Lower lobe of right lung (tissue), 2 donors: Measurements from ENCODE around the gene NBPF15. TPM values are rescaled to one million over a fixed set of nuclear protein-coding genes. Genes with fewer than 3 reads are reported as not detected.
"Not testable (repeated sequence)": the region's sequence is repeated elsewhere in the genome, so short reads cannot be mapped to it uniquely, and the experiment has no call there.

Source experiments
- ATAC-seq, 2 donors: fragments of 200-7000 bp; cut with Tn5 transposase; one replicate each; pipeline ENCODE4 v1.9.1; 2020 to 2022; ENCODE audit warnings: mild to moderate bottlenecking in 2 of 2, moderate library complexity in 2 of 2
- DNase-seq: peaks from one replicate; pipeline ENCODE4 v3.0.0-alpha.2; 2020
- H3K27ac ChIP-seq: fragments of 200-600 bp; one replicate; pipeline ENCODE4 v1.8.0; 2022
- H3K27me3 ChIP-seq: fragments of 200-600 bp; one replicate; pipeline ENCODE4 v1.8.0; 2022; ENCODE audit warnings: low read depth
- H3K36me3 ChIP-seq: fragments of 200-600 bp; one replicate; pipeline ENCODE4 v1.8.0; 2022; ENCODE audit warnings: mild to moderate bottlenecking
- H3K4me1 ChIP-seq: fragments of 200-600 bp; one replicate; pipeline ENCODE4 v1.8.0; 2022
- H3K4me3 ChIP-seq: fragments of 200-600 bp; one replicate; pipeline ENCODE4 v1.8.0; 2022; ENCODE audit warnings: mild to moderate bottlenecking
- H3K9me3 ChIP-seq: fragments of 200-600 bp; one replicate; pipeline ENCODE4 v1.8.0; 2022
- intact Hi-C: fragments of 100-400 bp; cut with DNase I; formaldehyde crosslinking; loops from one replicate; pipeline ENCODE4 v1.11.0; 2022
- long read RNA-seq: library from polyadenylated mRNA; unstranded; transcript quantifications from one replicate; pipeline ENCODE4 v2.0.0, GENCODE V29; 2021
- total RNA-seq: library from RNA; stranded (reverse); fragmentation: NEBNext Ultra II Directional; extraction: Animal tissue kit (Norgen Biotek cat#: 25700); gene quantifications from one replicate; pipeline ENCODE4 v1.2.1, GENCODE V29; 2021
- donor health status: DM: no; HTN: yes; CAD: no; lungs with severe emphysema.

The NBPF15 gene, protein sequence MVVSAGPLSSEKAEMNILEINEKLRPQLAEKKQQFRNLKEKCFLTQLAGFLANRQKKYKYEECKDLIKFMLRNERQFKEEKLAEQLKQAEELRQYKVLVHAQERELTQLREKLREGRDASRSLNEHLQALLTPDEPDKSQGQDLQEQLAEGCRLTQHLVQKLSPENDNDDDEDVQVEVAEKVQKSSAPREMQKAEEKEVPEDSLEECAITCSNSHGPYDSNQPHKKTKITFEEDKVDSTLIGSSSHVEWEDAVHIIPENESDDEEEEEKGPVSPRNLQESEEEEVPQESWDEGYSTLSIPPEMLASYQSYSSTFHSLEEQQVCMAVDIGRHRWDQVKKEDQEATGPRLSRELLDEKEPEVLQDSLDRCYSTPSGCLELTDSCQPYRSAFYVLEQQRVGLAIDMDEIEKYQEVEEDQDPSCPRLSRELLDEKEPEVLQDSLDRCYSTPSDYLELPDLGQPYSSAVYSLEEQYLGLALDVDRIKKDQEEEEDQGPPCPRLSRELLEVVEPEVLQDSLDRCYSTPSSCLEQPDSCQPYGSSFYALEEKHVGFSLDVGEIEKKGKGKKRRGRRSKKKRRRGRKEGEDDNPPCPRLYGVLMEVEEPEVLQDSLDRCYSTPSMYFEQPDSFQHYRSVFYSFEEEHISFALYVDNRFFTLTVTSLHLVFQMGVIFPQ
- total RNA-seq = 43.2 TPM
- long read RNA-seq, partial matches to known transcripts = 5 of 48 reads
- long read RNA-seq, other reads (novel, unspliced or antisense) = 43 of 48 reads

DNA sequence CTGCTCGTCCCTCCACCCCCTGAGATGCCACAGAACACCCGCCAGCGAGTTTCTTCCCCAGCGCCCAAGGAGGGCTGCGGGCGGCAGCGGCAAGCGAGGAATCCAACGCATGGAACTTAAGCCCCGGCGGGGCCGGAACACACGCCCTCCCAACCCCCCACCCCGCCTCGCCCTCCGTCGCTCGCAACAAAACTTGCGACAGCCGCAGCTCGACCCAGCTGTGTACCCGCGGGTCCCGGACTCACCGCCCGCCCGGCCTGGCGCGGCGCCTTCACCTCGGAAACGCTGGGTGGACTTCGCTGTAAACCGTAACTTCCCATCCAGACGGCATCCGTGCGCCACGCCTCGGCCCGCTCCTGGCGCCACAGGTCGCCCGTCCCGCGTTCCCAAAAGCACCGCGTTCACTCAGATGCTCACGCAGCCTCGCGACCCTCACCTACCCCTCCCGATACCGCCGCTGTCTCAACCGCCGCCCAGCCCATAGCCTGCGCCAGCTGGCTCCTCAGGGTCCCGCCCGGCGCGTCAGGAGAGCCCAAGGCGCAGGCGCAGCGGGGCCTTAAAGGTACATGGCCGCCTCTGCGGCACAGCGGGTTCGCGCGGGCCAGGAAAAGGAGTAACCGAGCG is at the start of gene NBPF15:
NBPF15 (minus strand) TSS at position 534 of the 624 bp plus-strand sequence. CDS start 21,666 bp downstream, outside the sequence.
- peak within 1 kb of the TSS; percentile 71 for H3K4me3 ChIP-seq
- H3K36me3 ChIP-seq, intact Hi-C loops, H3K9me3 ChIP-seq, H3K27me3 ChIP-seq, H3K4me1 ChIP-seq: not testable (repeated sequence)
- ATAC-seq (peak; percentile 99 to 100), DNase-seq (peak; percentile 86)
- H3K27ac ChIP-seq = peak within 1 kb of the TSS; percentile 73

DNA sequence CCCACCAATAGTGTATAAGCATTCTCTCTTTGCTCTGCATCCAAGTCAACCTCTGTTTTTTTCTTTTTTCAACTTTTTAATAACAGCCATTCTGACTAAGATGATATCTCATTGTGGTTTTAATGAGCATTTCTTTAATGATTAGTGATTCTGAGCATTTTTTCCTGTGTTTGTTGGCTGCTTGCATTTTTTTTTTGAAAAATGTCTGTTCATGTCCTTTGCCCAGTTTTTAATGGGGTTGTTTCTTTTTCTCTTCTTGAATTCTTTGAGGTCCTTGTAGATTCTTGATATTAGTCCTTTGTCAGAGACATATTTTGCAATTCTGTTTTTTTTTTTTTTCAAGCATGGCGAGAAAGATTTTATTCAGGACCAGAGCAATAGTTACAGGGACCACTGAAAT is 35.0 kb upstream of the NBPF15 start:
- ATAC-seq, H3K9me3 ChIP-seq, H3K36me3 ChIP-seq, H3K27me3 ChIP-seq, H3K27ac ChIP-seq, DNase-seq, intact Hi-C loops, H3K4me3 ChIP-seq, H3K4me1 ChIP-seq: not testable (repeated sequence)

DNA sequence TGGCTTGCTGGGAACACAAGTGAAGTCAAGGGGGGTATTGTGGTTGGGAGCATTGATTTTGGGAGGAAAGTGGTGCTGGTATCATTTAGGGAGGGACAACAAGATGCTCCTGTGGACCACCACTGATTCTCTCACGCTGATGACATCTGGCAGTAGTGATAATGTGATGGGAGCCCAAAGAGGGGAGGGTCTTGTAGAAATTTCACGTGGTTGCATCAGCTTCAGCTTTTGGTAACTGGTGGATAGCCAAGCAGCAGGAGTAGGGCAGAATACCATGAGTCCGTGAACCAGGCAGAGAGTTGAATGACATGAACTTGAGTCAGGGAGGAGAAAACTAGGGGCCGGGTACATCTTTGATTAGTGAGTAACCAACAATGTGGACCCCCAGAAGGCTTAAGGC is 32.7 kb upstream of the NBPF15 start:
- intact Hi-C loops, H3K4me3 ChIP-seq, DNase-seq, H3K27ac ChIP-seq, H3K9me3 ChIP-seq, ATAC-seq, H3K4me1 ChIP-seq, H3K36me3 ChIP-seq, H3K27me3 ChIP-seq: not testable (repeated sequence)

DNA sequence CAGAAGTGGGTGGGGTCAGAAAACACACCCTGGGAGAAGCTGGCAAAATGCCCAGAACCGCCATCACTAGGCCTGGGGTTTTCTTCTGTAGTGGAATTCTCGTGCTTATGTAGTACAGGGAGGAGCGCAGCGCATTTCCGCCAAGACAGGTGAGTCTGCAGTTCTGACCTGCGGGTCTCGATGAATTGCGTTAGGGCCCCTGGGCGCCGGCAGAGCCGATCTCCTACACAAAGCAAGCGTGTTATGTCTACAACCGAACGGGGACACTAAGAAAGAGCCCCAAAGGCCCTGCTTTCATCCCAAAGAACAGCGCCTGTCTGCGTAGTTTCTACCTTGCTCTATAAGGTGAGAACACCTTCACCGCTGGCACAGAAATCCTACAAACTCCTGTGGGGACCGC is 28.9 kb upstream of the NBPF15 start:
- H3K9me3 ChIP-seq, DNase-seq, ATAC-seq, H3K4me1 ChIP-seq, H3K27ac ChIP-seq, intact Hi-C loops, H3K36me3 ChIP-seq, H3K4me3 ChIP-seq, H3K27me3 ChIP-seq: not testable (repeated sequence)

DNA sequence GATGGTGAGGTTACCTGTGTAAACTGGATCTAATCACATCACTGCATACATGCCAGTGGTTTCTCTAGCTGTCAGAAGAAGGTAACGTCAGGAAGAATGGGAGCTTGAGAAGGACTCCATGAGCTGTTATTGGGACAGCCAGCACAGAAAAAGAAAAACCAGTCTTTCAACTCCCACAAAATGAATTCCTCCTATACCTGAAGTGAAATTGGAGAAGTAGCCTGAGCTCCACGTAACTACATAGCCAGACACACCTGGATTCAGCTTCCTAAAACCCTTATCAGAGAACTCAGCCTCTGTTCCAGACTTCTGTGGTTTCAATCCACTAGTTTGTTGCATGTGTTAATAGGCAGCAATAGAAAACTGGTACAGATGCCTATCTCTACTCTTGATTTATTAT is 25.5 kb upstream of the NBPF15 start:
- intact Hi-C loops, DNase-seq, H3K9me3 ChIP-seq, H3K27me3 ChIP-seq, H3K36me3 ChIP-seq, H3K27ac ChIP-seq, ATAC-seq, H3K4me1 ChIP-seq, H3K4me3 ChIP-seq: not testable (repeated sequence)

DNA sequence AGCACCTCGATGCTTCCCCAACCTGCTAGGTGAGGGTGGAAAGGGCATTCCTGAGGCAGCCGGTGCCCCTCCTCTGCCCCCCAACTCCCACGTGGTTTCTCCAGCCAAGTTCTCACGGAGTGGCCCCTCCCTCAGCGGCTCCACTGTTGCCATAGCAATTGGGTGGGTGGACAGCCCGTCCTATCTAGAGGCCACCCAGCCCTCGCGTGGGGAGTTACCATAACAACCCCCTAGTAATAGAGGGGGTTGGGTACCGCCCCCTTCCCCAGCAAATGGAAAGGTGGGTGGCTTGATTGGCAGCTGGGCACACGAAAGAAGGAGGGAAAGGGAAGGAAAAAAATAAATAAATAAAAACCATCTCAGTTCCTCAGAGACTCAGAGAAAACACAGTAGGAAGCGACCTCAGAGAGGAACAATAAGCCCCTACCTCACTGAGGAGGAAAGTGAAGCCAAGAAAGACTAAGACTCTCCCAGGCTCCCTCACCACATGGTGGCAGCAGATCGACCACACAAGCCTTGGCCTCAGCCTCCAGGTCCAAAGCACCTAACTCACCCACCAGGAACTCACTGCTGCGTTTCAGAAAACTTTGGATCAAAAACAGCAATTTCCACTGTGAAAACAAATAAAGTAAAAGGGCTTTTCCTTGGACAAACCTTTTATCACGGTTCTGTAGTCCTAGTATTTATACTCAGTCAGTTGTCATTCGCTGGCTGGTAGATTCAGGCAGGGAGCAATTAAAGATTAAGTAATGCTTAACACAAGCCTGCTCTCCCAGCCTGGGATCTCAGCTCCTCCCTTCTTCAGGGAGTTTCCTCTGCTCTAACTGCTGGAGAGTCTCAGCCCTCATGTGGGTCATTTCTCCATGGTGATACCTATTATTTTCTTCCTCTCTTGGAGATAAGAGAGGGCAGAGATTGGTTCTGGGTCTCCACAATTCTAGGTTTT is 23.9 kb upstream of the NBPF15 start:
- H3K27ac ChIP-seq, H3K27me3 ChIP-seq, H3K9me3 ChIP-seq, H3K4me1 ChIP-seq, DNase-seq, intact Hi-C loops, H3K36me3 ChIP-seq, H3K4me3 ChIP-seq: not testable (repeated sequence)
- ATAC-seq = peak in 1 of 2 donors; percentile 48

DNA sequence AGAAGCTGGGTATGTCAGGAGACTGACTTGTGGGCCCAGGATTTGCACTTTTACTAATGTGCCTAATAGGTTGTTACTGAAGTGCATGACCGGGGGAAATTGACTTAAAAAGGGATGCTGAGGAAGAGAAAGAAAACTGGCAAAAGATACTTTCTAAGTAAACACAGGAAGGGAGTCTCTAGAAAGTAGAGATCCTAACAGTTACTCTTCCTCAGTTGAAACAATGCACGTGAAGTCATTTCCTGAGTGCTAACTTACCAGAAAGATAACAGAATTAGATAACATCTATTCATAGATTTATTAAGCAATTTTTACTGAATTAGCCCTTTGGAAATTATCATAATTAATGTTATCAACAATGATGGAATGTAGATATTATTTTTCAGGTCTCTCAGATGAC is 12.4 kb upstream of the NBPF15 start:
- H3K4me3 ChIP-seq, intact Hi-C loops, H3K36me3 ChIP-seq, H3K4me1 ChIP-seq, H3K27me3 ChIP-seq, DNase-seq, H3K27ac ChIP-seq, H3K9me3 ChIP-seq, ATAC-seq: not testable (repeated sequence)

DNA sequence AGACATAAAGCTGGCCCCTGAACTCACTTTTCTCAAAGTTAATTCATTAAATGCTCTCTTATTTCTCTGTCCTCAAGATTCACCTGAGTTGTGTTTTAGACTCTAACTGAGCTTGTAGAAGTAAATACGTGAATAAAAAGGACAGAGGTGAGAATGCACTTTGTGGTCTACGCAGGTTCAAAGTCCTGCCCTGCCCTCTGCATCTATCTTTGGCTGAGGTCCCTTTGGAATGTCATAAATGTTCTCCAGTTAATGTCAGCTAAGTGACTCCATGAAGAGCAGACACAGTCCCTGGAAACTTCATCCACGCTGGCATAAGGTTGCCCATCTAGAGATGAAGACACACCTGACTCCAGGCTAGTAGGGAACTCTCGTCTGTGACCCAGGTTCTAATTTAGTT is 10.0 kb upstream of the NBPF15 start:
- intact Hi-C loops, H3K4me1 ChIP-seq, ATAC-seq, H3K4me3 ChIP-seq, DNase-seq, H3K27ac ChIP-seq, H3K9me3 ChIP-seq, H3K27me3 ChIP-seq, H3K36me3 ChIP-seq: not testable (repeated sequence)

DNA sequence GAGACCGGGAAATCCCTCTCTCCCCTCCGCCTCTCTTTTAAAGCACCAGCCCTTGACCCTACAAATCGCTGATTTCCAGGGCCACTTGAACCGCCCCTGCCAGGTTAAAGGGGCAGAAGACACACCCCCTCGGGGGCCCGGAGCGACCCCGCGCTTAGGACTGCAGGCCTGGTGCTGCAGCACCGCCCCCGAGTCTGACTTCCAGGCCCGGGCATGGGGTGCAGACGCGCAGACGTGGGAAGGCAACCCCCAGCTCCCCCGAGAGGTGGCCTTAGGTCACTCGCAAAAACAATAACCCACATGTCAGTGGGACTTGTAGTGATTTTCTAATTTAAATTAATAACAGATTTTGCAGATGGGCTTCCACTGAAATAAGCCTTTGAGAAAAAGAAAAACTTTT is 309 bp upstream of the NBPF15 start:
- intact Hi-C loops, H3K36me3 ChIP-seq, H3K9me3 ChIP-seq, H3K27me3 ChIP-seq, H3K4me1 ChIP-seq, DNase-seq, H3K27ac ChIP-seq: not testable (repeated sequence)
- ATAC-seq = peak in 1 of 2 donors; percentile 31
- H3K4me3 ChIP-seq = peak overlapping the region; percentile 71

DNA sequence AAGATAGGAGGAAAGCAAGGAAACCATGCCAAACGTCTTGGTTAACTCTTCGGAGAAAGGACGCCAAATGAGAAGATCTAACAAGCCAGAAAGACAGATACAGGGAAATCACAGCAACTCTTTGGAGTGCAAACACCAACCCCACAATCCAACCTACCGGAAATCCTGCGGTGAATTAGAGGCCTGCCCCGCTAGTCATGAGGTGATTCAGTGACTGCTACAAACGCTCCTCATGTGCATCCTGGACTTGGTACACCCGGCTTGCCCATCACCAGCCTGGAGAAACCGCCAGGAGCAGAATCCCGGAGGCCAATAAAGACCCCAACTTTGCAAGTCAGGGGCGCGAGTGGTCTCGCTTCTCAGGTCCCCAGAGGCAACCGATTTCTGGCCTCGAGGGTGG is 783 bp downstream of the NBPF15 start:
- DNase-seq, intact Hi-C loops, H3K27ac ChIP-seq, H3K9me3 ChIP-seq, H3K27me3 ChIP-seq, H3K4me1 ChIP-seq, H3K36me3 ChIP-seq: not testable (repeated sequence)
- H3K4me3 ChIP-seq = peak overlapping the region; percentile 71
- peak; percentile 81 to 87 for ATAC-seq

DNA sequence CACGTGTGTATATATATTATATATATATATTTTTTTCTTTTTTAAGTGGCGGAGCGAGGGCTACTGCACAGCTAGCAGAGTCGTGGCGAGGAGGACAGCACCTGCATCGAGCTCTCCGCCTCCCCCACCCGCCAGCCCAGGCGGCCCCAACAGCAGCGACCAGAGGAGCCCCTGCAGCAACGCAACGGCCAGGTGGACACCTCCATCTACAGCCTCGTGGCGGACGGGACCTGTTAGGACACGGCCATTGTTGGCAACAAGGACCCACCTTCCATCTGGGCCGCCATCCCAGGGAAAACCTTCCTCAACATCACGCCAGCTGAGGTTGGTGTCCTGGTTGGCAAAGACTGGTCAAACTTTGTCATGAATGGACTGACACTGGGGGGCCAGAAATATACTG is 19.1 kb downstream of the NBPF15 start:
- intact Hi-C loops, H3K4me1 ChIP-seq, ATAC-seq, H3K9me3 ChIP-seq, H3K36me3 ChIP-seq, H3K27ac ChIP-seq, DNase-seq, H3K27me3 ChIP-seq, H3K4me3 ChIP-seq: not testable (repeated sequence)

DNA sequence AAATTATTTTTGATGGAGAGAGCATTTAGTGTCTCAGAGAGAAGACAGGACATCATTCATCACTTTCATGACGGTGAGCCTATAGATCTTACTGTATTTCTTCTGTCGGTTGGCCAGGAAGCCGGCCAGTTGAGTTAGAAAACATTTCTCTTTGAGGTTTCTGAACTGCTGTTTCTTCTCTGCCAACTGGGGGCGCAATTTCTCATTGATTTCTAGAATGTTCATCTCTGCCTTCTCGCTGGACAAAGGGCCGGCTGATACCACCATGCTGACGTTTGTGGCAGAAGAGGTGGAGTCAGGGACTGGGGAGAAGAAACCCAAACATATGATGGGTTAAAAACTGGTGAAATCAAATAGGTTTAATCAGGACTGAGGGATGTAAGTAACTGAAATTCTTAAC is 21.7 kb downstream of the NBPF15 start:
- H3K4me3 ChIP-seq = not testable (repeated sequence)

More for the DNA sequence above, 21.7 kb downstream of the NBPF15 start:
- DNase-seq, intact Hi-C loops, H3K4me1 ChIP-seq, H3K9me3 ChIP-seq, H3K36me3 ChIP-seq, ATAC-seq, H3K27me3 ChIP-seq, H3K27ac ChIP-seq: not testable (repeated sequence)
